T47D (cell line): ENCODE data around the gene OTX2.

Source experiments
- DNase-seq, 2 experiments: peaks; one replicate each; pipeline versions ENCODE4 v3.0.0 to v3.0.0-alpha.2; 2011 to 2012; ENCODE audit warnings: low read depth in 1 of 2, low spot score in 1 of 2
- JUND ChIP-seq: IDR thresholded peaks from 2 replicates; pipeline ENCODE4 v1.6.1; 2012; ENCODE audit warnings: low read depth
- in situ Hi-C: cut with HindIII; loops from 2 replicates; pipeline ENCODE4 v1.10.0; 2016; ENCODE audit warnings: low sequenced_read_pairs, low pct_unique_long_range_greater_than_20kb

Gene OTX2

GRCh38 chr14:56810147-56810719 lies at the start of gene OTX2:
OTX2 (minus strand) TSS chr14:56810479; CDS start chr14:56805456, 5,023 bp downstream.
- TF ChIP-seq JUND: no peak
- DNase-seq: no peak
- in situ Hi-C loops: no loop called here

GRCh38 chr14:56858422-56858821 lies 48.1 kb upstream of the OTX2 start:
- TF ChIP-seq JUND: no peak
- in situ Hi-C loops: no loop called here
- DNase-seq: no peak

- in situ Hi-C loops: no loop called here
- DNase-seq: no peak
- TF ChIP-seq JUND: no peak
These were observed 46.9 kb upstream of the OTX2 start for GRCh38 chr14:56857216-56857615.

DNA sequence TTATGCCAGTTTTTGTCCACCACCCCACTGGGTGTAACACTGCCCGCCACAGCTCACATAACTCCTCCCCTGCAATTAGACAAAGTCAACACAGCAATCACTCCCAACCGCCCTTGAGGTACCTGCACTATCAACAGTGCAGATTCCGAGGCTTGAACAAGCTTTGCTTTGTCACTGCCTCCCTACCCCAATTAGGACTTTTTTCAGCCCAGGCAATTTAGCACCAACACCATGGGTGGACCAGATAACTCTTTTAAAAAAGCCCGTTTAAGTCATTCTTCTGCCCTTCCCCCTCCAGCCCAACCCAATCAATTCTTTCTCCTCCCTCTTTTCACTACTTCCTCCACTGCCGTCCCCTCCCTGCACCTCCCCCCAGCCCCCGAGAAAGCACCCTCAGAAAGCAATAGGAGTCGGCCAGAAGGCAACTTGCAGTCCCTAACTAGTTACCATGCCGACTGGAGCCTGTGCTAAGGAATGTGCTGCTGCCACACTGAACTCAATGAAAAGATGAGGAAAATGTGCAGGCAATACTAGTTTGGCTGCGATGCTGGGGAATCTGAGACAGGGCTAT lies 45.7 kb upstream of the OTX2 start:
- no peak for DNase-seq
- TF ChIP-seq JUND: no peak
- in situ Hi-C loops: no loop called here

- no peak for TF ChIP-seq JUND
- in situ Hi-C loops: no loop called here
These were observed 44.0 kb upstream of the OTX2 start for GRCh38 chr14:56854325-56854724.

DNA sequence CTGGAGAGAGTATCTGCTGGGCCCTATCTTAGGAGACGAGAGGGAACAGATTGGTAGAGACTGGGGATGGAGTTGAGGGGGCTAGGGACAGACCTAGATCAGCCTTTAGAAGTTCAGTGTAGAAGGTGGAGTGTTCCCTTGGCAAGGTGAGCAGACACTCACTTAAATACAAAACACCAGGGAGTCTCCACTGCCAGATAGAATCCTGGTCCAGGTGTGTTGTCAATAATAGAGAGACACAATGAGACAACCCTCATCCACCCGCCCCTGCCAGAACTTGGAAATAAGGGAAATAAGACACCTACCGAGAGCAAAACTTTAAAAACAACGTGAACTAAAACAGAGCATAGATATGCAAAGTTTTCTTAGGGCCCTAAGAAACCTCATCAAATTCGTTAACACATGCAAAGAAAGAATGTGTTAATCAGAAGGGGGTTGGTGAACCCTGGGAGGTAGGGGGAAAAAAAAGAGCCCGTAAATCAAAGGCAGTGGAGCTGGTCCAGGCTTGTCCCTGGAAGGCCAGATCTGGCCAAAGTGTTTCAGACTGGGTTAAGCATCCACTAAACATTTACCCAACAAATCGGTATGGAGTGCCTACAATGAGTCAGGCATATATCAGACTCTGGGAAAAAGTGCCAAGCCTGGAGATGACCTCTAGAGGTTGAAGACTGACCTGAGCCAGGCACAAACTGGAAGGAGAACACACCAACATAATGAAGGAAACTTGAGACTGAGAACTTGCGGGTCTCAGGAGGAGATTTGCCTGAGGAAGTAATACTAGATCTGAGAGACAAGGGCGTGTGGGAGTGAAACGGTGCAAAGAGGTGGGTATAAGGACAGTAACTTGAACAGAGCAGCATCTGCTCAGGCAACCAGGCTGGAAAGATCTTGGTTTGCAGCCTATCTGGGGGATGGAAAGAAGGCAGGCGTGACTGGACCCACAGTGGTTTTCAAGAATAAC lies 37.0 kb upstream of the OTX2 start:
- in situ Hi-C loops: no loop called here
- no peak for TF ChIP-seq JUND
- no peak for DNase-seq

More at GRCh38 chr14:56854325-56854724, 44.0 kb upstream of the OTX2 start:
- DNase-seq: no peak

DNA sequence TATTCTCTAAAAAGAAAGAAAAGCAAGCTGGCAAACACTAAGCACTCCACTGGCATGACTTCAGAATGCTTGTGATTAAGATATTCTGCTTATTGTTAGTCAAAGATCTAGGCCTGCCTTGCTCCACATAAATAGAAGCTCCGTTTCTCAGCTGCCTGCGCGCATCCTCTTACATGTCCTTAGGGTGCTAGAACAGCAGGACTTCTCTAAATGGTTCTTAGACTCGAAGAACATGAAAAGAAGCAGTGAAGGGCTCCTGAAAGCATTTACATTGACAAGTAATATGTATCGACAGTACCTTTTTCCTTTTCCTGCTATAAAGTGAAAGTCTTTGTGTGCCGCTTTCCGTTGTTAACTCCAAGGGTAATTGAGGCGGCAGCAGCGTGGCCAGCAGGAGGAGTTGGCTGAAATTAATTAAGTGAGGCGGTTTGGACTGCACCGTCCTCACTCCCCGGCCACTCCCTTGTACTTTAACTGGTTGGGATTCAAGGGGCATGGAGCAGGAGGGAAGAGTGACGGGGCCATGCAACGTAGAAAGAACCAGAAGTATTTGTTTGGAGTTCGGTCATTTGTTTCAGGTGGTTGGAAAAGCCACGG lies 34.2 kb upstream of the OTX2 start:
- no peak for TF ChIP-seq JUND
- in situ Hi-C loops: no loop called here
- peak in 1 of 2 experiments; percentile 5 for DNase-seq

- no peak for DNase-seq
- no peak for TF ChIP-seq JUND
- in situ Hi-C loops: no loop called here
These were observed 31.3 kb upstream of the OTX2 start for GRCh38 chr14:56841611-56842010.

DNA sequence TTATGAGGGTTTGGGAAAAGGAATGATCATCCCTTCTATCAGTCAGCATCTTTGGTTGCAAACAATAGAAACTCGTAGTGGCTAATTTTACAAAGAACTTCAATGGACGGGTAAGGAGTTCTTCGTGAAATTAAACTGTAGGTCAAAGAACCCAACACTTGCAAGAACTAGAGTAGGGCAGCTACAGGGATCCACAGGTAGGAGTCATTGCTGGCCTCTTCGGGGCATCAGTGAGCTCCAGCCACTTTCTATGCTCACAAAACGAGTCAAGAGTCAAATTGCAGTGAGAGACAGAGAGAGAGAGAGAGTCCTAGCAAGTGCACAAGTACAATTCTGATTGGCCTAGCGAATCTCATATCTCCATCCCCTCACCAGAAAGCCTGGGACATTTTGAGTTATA lies 29.9 kb upstream of the OTX2 start:
- no peak for DNase-seq
- TF ChIP-seq JUND: no peak
- in situ Hi-C loops: no loop called here

DNA sequence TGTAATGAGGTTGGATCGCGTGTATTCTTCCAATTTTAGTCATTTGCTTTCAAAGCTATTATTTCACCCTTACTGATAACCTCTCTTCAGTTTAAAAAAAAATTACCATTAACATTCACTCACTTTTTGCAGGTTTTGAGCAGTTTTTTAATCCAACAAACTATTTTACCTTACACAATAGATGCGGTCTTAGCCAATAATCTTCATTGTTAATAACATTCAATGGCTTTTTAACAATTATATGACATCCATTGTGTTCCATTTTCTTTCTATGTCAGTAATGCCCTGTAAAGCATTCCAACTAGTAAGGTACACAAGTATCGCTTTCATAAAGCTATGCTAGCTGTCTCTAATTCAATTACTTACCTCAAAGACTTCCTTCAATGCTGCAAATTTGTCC lies 18.9 kb upstream of the OTX2 start:
- no peak for TF ChIP-seq JUND
- in situ Hi-C loops: no loop called here
- DNase-seq: no peak

- TF ChIP-seq JUND: no peak
- in situ Hi-C loops: no loop called here
- no peak for DNase-seq
These were observed 15.9 kb upstream of the OTX2 start for GRCh38 chr14:56826214-56826613.

DNA sequence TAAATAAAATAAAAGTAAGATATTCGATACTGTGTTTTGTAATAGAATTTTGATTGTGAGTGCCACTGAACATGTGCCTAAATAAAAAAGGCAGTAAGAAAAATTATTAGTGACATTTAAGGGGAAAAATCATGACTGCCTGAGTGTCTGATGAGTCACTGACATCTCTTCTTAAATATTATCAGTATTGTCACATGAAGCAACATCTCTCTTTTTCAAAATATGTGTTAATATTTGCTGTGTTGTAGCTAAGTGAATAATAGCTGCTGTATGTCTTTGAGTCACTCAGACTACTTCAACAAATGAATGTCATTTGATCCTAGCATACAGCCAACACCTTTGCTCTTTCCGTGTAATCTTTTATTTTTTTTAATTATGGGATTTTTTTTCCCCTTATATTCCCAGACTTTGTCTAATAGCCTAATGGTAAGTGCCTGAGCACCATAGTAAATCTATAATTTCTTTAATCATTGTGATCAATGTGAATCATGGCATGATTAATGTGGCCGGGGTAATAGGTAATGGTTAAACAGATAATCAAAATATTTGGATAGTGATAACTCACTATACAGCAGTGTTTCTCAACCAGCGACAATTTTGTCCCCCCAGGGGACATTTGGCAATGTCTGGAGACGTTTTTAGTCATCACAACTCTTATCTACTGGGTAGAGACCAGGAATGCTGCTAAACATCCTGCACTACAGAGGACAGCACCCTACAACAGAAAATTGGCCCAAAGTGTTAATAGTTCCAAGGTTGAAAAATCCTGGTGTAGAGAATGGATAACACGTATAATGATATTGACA lies 11.7 kb upstream of the OTX2 start:
- DNase-seq: no peak
- in situ Hi-C loops: no loop called here
- no peak for TF ChIP-seq JUND

DNA sequence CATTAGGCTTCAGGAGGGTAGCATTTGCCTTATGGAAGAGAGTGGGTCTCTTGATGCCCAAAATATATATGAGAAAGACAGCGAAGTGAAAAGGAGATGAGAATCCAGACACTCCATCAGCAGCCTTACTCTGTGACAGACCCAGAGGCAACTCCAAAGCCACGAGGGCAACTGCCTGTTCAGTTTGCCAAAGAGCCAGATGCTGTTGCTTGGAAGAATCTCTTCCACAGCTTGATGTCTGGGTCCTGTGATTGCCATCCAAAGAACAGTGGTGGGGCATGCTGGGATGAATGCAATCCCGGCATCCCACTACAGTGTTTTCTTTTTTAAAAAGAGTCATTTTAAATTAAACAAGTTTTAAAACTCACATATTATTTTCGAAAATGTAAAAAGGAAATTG lies 10.9 kb upstream of the OTX2 start:
- in situ Hi-C loops: no loop called here
- DNase-seq: no peak
- TF ChIP-seq JUND: no peak
